B cell (primary cell): ENCODE data around the gene DACH2.

Experiments used
- CTCF ChIP-seq: fragments of 200-600 bp; IDR thresholded peaks from one replicate; pipeline ENCODE4 v1.8.0; 2022; ENCODE audit warnings: antibody characterized with exemption, mild to moderate bottlenecking
- EZH2 ChIP-seq: IDR thresholded peaks from 2 replicates; pipeline ENCODE4 v1.6.1; 2012; ENCODE audit warnings: borderline replicate concordance, low read depth, mild to moderate bottlenecking, moderate library complexity, low read length; ENCODE audit not compliant: insufficient read depth, poor library complexity, severe bottlenecking

GRCh38 chrX:86195343-86195742, 47.1 kb downstream of the DACH2 start:
- TF ChIP-seq EZH2, result no peak
- TF ChIP-seq CTCF, result no peak
